Measurements from ENCODE around the gene VPS16.

DNA sequence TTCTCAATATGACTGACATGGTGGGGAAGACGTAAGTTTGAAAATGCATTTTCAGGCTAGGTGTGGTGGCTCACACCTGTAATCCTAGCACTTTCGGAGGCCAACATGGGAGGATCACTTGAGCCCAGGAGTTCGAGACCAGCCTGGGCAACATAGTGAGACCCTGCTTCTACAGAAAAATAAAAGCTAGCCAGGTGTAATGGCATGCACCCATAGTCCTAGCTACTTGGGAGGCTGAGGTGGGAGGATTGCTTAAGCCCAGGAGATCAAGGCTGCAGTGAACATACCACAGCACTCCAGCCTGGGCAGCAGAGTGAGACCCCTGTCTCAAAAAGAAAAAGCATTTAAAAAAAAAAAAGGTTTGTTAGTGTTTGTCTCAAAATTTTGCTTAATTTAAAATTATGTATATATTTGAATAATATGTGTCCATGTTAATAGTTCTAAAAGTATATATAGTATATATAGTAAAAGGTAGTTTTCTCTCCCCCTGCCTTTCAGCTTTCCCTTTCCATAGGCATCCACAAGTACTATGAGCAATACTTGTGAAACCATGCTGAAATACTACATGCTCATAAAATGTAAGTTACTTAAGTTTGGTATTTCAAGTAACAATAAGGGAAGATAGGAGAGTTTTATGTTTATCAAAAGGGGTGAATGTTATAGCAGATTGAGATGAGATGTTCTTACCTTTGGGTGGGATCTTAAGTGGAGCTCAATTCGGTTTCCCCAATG, 47.8 kb downstream of the VPS16 start:
- no peak for TF ChIP-seq CTCF (IDR thresholded peaks at IDR 0.05; ENCODE audit: low read depth, low read length, missing input control)
- TF ChIP-seq, protein P1, sequence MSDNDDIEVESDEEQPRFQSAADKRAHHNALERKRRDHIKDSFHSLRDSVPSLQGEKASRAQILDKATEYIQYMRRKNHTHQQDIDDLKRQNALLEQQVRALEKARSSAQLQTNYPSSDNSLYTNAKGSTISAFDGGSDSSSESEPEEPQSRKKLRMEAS (IDR thresholded peaks at IDR 0.05), result no peak
- no peak for TF ChIP-seq FOXA1 (IDR thresholded peaks at IDR 0.05)
- no peak for TF ChIP-seq JUND (IDR thresholded peaks at IDR 0.05)
- no peak for TF ChIP-seq YY1 (IDR thresholded peaks at IDR 0.05)
- no peak for TF ChIP-seq TAF1 (conservative IDR thresholded peaks at IDR 0.05)
- no peak for TF ChIP-seq REST (IDR thresholded peaks at IDR 0.05)
- TF ChIP-seq EGR1 (IDR thresholded peaks at IDR 0.05; ENCODE audit: low read depth in 2 of 2), result no peak
